ENCODE data around the gene TSHZ1.

The TSHZ1 gene

DNA sequence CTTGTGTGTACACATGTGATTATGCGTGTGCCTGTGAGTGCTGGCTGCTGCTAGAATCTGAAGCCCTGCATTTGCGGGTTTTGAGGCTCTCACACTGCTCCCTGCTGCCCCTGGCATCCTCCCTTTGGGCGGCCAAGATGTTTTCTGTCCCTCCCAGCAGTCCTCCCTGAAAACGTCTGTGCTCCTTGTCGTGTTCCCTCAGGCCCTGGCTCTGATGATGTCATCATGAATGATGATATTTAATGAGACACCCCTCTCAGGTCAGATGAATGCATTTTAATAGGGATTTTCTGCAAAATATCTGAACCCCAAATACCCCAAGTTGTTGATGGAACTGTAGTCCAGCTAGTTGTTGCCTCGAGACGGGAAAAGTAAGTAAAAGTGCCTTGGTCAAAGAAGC lies 73.1 kb downstream of the TSHZ1 start:
- no peaks in the 10 kb centered on the region for H3K9me3 ChIP-seq (ENCODE audit: control insufficient read depth, insufficient read depth, low read depth, low read length)
- no peak for TF ChIP-seq ZXDB (tag by site-specific recombination; IDR thresholded peaks at IDR 0.05)
- TF ChIP-seq, protein P1, sequence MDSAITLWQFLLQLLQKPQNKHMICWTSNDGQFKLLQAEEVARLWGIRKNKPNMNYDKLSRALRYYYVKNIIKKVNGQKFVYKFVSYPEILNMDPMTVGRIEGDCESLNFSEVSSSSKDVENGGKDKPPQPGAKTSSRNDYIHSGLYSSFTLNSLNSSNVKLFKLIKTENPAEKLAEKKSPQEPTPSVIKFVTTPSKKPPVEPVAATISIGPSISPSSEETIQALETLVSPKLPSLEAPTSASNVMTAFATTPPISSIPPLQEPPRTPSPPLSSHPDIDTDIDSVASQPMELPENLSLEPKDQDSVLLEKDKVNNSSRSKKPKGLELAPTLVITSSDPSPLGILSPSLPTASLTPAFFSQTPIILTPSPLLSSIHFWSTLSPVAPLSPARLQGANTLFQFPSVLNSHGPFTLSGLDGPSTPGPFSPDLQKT (IDR thresholded peaks at IDR 0.05; ENCODE audit: borderline replicate concordance, low read depth, low read length), result no peak
- TF ChIP-seq, protein P2, sequence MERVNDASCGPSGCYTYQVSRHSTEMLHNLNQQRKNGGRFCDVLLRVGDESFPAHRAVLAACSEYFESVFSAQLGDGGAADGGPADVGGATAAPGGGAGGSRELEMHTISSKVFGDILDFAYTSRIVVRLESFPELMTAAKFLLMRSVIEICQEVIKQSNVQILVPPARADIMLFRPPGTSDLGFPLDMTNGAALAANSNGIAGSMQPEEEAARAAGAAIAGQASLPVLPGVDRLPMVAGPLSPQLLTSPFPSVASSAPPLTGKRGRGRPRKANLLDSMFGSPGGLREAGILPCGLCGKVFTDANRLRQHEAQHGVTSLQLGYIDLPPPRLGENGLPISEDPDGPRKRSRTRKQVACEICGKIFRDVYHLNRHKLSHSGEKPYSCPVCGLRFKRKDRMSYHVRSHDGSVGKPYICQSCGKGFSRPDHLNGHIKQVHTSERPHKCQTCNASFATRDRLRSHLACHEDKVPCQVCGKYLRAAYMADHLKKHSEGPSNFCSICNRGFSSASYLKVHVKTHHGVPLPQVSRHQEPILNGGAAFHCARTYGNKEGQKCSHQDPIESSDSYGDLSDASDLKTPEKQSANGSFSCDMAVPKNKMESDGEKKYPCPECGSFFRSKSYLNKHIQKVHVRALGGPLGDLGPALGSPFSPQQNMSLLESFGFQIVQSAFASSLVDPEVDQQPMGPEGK (tag by site-specific recombination; IDR thresholded peaks at IDR 0.05), result no peak
- TF ChIP-seq, protein P3, sequence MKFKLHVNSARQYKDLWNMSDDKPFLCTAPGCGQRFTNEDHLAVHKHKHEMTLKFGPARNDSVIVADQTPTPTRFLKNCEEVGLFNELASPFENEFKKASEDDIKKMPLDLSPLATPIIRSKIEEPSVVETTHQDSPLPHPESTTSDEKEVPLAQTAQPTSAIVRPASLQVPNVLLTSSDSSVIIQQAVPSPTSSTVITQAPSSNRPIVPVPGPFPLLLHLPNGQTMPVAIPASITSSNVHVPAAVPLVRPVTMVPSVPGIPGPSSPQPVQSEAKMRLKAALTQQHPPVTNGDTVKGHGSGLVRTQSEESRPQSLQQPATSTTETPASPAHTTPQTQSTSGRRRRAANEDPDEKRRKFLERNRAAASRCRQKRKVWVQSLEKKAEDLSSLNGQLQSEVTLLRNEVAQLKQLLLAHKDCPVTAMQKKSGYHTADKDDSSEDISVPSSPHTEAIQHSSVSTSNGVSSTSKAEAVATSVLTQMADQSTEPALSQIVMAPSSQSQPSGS (tag by site-specific recombination; IDR thresholded peaks at IDR 0.05; ENCODE audit: low read depth), result peak; percentile 49; the same call in 1 of the 2 replicates
- ChIA-PET CTCF (no interaction called here), POLR2A (no interaction called here)
- H3K36me3 ChIP-seq (ENCODE audit: control insufficient read depth in 2 of 2, insufficient read depth in 1 of 2, low read length in 2 of 2), result peaks cover 0 to 37% of the 10 kb centered on the region in 2 experiments; a peak in 1 of 3 replicates
- H3K27ac ChIP-seq (ENCODE audit: extremely low read depth, low read depth, low read length), result no peak overlapping the region
- H3K4me1 ChIP-seq (ENCODE audit: control insufficient read depth, insufficient read depth, low read length), result no peaks in the 10 kb centered on the region
- H3K4me3 ChIP-seq (ENCODE audit: low read depth, low read length), result no peak overlapping the region

DNA sequence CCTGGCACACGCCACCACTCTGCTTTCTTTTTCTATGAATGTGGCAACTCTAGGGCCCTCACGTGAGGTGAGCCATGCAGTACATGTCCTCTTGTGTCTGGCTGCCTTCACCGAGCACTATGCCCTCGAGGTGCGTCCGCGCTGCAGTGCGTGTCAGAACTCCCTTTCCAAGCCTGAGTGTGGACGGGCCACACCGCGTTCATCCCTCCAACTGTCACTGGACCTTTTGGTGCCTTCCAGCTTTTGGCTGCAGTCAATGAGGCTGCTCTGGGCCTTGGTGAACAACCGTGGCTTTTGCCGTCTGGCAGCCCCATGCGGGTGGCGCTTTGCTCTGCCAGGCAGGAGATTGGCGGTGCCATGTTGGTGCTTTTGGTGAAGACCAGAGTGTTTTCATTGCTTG lies 74.0 kb downstream of the TSHZ1 start:
- ChIA-PET CTCF (interaction anchor here (0.6 kb wide), 1 partner anchor 125 kb away, joined by 3 read pairs; no protein-coding TSS in a partner anchor), POLR2A (no interaction called here)
- H3K27ac ChIP-seq (ENCODE audit: extremely low read depth, low read depth, low read length), result no peak overlapping the region
- no peaks in the 10 kb centered on the region for H3K9me3 ChIP-seq (ENCODE audit: control insufficient read depth, insufficient read depth, low read depth, low read length)
- TF ChIP-seq, protein P4, sequence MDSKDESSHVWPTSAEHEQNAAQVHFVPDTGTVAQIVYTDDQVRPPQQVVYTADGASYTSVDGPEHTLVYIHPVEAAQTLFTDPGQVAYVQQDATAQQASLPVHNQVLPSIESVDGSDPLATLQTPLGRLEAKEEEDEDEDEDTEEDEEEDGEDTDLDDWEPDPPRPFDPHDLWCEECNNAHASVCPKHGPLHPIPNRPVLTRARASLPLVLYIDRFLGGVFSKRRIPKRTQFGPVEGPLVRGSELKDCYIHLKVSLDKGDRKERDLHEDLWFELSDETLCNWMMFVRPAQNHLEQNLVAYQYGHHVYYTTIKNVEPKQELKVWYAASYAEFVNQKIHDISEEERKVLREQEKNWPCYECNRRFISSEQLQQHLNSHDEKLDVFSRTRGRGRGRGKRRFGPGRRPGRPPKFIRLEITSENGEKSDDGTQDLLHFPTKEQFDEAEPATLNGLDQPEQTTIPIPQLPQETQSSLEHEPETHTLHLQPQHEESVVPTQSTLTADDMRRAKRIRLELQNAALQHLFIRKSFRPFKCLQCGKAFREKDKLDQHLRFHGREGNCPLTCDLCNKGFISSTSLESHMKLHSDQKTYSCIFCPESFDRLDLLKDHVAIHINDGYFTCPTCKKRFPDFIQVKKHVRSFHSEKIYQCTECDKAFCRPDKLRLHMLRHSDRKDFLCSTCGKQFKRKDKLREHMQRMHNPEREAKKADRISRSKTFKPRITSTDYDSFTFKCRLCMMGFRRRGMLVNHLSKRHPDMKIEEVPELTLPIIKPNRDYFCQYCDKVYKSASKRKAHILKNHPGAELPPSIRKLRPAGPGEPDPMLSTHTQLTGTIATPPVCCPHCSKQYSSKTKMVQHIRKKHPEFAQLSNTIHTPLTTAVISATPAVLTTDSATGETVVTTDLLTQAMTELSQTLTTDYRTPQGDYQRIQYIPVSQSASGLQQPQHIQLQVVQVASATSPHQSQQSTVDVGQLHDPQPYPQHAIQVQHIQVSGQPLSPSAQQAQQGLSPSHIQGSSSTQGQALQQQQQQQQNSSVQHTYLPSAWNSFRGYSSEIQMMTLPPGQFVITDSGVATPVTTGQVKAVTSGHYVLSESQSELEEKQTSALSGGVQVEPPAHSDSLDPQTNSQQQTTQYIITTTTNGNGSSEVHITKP (tag by site-specific recombination; IDR thresholded peaks at IDR 0.05), result no peak
- no peak overlapping the region for H3K4me3 ChIP-seq (ENCODE audit: low read depth, low read length)
- H3K4me1 ChIP-seq (ENCODE audit: control insufficient read depth, insufficient read depth, low read length), result no peaks in the 10 kb centered on the region
- peaks cover 0 to 37% of the 10 kb centered on the region in 2 experiments; a peak in 1 of 3 replicates for H3K36me3 ChIP-seq (ENCODE audit: control insufficient read depth in 2 of 2, insufficient read depth in 1 of 2, low read length in 2 of 2)

DNA sequence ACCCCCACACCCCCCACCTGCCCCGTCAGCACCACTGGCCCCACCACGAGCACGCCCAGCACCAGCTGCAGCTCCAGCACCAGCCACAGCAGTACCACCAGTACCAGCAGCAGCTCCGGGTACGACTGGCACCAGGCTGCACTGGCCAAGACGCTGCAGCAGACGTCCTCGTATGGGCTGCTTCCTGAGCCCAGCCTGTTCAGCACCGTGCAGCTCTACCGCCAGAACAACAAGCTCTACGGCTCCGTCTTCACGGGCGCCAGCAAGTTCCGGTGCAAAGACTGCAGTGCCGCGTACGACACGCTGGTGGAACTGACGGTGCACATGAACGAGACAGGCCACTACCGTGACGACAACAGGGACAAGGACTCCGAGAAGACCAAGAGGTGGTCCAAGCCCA lies 75.3 kb downstream of the TSHZ1 start:
- Histone ChIP-seq H3K4me3 (ENCODE audit: low read depth, low read length) (no peak overlapping the region), H3K4me1 (ENCODE audit: control insufficient read depth, insufficient read depth, low read length) (no peaks in the 10 kb centered on the region), H3K9me3 (ENCODE audit: control insufficient read depth, insufficient read depth, low read depth, low read length) (no peaks in the 10 kb centered on the region), H3K36me3 (ENCODE audit: control insufficient read depth in 2 of 2, insufficient read depth in 1 of 2, low read length in 2 of 2) (peaks cover 0 to 37% of the 10 kb centered on the region in 2 experiments; a peak in 1 of 3 replicates), H3K27ac (ENCODE audit: extremely low read depth, low read depth, low read length) (no peak overlapping the region)
- TF ChIP-seq, protein P2 (tag by site-specific recombination; IDR thresholded peaks at IDR 0.05), result no peak
- TF ChIP-seq BCL11B (tag by site-specific recombination; IDR thresholded peaks at IDR 0.05; ENCODE audit: low read depth) (no peak), ZNF184 (tag by site-specific recombination; IDR thresholded peaks at IDR 0.05) (no peak), ZNF792 (tag by site-specific recombination; IDR thresholded peaks at IDR 0.05) (no peak), HOXC10 (CRISPR knock-in tag; IDR thresholded peaks at IDR 0.05) (no peak), ZNF555 (tag by site-specific recombination; conservative IDR thresholded peaks at IDR 0.05) (no peak), ZNF266 (tag by site-specific recombination; IDR thresholded peaks at IDR 0.05; ENCODE audit: low read depth) (no peak), YY2 (tag by site-specific recombination; IDR thresholded peaks at IDR 0.05) (no peak), KLF16 (tag by site-specific recombination; IDR thresholded peaks at IDR 0.05) (no peak), ZNF341 (tag by site-specific recombination; IDR thresholded peaks at IDR 0.05; ENCODE audit: low read depth) (no peak), ZNF324 (tag by site-specific recombination; IDR thresholded peaks at IDR 0.05) (no peak), ZBTB21 (tag by site-specific recombination; IDR thresholded peaks at IDR 0.05) (no peak), ZFP69B (tag by site-specific recombination; IDR thresholded peaks at IDR 0.05) (no peak), ZNF248 (tag by site-specific recombination; IDR thresholded peaks at IDR 0.05) (no peak), ZNF76 (tag by site-specific recombination; IDR thresholded peaks at IDR 0.05; ENCODE audit: borderline replicate concordance, low read depth) (no peak)
- TF ChIP-seq, protein P5, sequence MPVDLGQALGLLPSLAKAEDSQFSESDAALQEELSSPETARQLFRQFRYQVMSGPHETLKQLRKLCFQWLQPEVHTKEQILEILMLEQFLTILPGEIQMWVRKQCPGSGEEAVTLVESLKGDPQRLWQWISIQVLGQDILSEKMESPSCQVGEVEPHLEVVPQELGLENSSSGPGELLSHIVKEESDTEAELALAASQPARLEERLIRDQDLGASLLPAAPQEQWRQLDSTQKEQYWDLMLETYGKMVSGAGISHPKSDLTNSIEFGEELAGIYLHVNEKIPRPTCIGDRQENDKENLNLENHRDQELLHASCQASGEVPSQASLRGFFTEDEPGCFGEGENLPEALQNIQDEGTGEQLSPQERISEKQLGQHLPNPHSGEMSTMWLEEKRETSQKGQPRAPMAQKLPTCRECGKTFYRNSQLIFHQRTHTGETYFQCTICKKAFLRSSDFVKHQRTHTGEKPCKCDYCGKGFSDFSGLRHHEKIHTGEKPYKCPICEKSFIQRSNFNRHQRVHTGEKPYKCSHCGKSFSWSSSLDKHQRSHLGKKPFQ (tag by site-specific recombination; IDR thresholded peaks at IDR 0.05), result no peak
- POLR2A ChIA-PET, result no interaction called here
- CTCF ChIA-PET, result no interaction called here

Data from HEK293 (cell line).